GM18517 (cell line): ENCODE measurements around the gene TNPO2.
"Not testable (repeated sequence)": the region's sequence is repeated elsewhere in the genome, so short reads cannot be mapped to it uniquely, and the experiment has no call there.

ENCODE experiments used
- ATAC-seq: cut with Tn5 transposase; IDR thresholded peaks from one replicate; pipeline ENCODE4 v1.9.1; 2021; ENCODE audit warnings: mild to moderate bottlenecking, moderate library complexity; ENCODE audit not compliant: unreplicated experiment

Gene TNPO2

GRCh38 chr19:12678039-12678438, 45.7 kb downstream of the TNPO2 start:
- not testable (repeated sequence) for ATAC-seq

- ATAC-seq, result no peak
These were observed 46.8 kb downstream of the TNPO2 start for GRCh38 chr19:12676928-12677327.

DNA sequence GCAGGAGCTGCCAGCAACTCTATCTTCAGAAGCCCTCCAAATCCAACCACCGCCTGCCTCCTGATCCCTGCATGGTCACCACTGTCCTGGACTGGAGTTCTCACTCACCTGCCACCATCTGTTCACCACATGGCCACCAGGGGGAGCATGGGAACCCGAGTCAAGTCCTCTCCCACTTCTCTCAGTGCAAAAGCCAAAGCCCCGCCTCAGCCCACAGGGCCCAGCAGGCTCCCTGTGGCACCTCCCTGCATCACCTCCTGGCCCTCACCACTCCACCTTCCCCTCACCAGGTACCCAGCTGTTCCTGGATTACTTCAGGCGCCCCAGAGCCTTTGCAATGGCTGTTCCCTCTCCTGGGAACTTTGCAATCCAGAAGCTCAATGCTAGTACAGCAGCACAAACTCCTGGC, 47.3 kb downstream of the TNPO2 start:
- no peak for ATAC-seq

DNA sequence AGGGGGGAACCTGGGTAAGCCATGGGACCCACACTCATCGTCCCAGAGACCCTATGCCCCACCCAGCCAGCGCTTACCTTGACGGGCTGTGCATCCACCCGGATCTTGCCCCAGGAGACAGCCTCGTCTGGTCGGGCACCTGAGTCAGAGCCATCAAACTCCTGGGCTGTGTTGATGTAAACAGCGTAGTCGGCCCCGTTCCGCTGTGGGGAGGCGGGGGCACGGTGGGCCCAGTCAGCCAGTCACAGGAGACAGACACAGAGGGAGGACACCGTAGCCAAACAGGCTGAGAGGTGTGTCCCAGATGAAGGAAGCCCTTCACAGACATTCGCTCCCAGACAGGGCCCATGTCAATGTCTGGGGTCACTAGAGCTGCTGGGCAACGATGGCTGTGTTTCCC, 47.8 kb downstream of the TNPO2 start:
- no peak for ATAC-seq

- ATAC-seq, result no peak
These were observed 48.3 kb downstream of the TNPO2 start for GRCh38 chr19:12675399-12675798.

DNA sequence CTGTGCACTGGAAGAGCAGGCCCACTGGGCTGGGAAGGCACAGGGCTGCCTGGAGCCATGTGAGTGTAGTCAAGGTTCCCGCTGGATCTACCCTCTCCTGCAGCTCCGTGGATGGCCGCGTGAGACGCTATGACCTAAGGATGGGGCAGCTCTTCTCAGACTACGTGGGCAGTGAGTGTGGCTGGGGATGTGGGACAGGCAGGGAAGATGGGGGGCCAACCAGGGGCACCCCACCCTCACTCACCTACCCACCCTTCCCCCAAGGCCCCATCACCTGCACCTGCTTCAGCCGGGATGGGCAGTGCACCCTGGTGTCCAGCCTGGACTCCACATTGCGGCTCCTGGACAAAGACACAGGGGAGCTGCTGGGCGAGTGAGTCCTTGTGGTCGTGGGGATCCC, 51.0 kb downstream of the TNPO2 start:
- ATAC-seq, result no peak

- no peak for ATAC-seq
These were observed 53.4 kb downstream of the TNPO2 start for GRCh38 chr19:12670159-12670928.

- no peak for ATAC-seq
These were observed 54.2 kb downstream of the TNPO2 start for GRCh38 chr19:12669270-12670158.

DNA sequence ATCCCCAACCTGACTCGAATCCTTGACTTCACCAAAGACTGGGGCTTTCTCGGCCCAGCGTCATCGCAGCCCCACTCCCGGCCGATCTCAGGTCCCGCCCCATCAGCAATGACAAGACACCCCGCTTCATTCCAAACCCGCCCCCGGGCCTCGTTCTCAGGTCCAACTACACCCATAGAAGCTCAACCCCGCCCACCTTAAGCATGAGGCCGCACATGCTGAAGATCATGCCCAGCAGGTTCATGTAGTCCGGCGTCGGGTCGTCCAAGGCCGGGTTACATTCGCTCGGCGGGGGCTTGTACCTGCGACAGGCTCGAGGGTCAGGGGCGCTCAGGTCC, 54.8 kb downstream of the TNPO2 start:
- ATAC-seq, result no peak

GRCh38 chr19:12668346-12668745, 55.4 kb downstream of the TNPO2 start:
- no peak for ATAC-seq

- no peak for ATAC-seq
These were observed 55.9 kb downstream of the TNPO2 start for GRCh38 chr19:12667731-12668302.

GRCh38 chr19:12666265-12667048, 57.3 kb downstream of the TNPO2 start, which contains the start of the genes MAN2B1 and WDR83:
MAN2B1 (minus strand) TSS chr19:12666742; CDS start chr19:12666701, 41 bp downstream.
WDR83 (plus strand) TSS chr19:12666807; CDS start chr19:12669791, 2,984 bp downstream.
- no peak for ATAC-seq

DNA sequence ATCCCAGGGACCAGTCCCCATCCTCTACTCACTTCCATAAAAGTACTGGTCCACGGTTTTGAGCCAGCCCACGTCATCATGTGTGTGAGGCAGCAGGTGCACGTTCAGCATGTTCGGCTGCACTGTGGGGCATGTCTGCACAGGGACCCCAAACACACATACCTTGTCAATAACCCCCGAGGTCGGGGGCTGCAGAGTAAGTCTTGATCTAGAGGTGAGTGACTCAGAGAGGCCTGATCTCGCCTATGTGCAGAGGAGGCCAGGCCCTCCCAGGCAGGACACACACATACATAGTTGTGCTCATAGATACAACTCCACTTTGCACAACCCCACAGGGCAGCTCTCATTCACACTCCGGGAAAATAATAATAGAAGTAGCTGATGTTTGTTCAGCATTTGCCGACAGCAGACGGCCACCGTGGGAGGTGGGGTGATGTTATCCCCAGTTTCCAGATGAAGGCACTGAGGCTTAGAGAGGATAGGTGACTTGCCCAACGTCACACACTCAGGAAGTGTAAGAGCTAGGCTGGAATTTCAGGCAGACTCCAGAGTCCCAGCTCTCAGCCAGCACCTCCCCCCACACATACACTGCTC, 58.0 kb downstream of the TNPO2 start:
- ATAC-seq, result no peak

DNA sequence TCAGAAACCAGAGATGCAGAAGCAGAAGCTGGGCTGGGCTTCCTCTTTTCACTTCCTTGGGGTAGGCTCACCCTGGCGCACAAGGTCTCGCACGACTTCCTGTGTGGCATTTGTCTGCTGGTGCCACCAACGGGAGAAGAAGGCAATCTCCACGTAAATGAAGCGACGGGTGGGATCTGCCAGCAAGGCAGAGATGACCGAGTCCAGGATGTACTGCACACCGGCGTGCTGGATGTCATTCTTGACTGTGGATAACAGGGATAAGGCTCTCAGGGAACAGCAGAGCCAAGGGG, 58.5 kb downstream of the TNPO2 start:
- no peak for ATAC-seq

DNA sequence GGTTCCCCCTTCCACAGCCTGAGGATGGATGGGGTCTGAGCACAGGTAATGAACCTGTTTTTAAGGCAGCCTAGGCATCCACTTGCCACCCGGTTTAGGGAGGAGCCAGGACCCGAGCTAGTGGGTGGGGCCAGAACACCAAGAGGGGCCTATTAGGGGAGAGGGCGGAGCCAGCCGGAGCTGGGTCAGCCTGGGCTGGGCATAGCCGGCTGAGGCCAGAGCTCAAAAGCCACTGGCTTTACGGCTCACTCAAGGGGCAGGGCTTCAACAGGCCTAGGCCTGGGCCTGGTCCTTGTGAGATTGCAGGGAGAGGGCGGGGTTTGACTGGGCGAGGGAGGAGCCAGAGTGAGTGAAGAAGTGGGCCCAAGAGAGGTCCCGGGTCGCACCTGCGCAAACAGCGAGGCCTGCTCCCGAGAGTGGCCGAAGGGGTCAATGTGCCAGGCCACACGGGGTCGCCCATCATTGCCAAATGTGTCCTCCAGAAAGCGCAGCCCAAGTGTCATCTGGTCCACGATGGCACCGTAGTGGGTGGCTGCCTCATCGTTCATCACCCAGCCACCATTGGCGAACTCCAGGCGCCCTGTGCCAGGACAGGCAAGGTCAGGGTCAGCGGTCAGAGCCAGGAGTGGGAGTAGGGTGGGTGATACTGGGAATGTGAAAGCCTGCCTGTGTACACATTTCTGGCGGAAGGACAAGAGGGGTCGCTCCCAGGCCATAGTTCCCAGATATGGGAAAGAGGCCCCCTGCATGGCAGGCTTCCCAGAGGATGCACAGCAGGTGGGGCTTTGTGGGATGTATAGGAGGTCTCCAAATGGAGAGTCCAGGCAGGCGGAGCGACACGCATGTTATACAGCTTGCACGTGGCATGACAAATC, 59.1 kb downstream of the TNPO2 start:
- no peak for ATAC-seq

DNA sequence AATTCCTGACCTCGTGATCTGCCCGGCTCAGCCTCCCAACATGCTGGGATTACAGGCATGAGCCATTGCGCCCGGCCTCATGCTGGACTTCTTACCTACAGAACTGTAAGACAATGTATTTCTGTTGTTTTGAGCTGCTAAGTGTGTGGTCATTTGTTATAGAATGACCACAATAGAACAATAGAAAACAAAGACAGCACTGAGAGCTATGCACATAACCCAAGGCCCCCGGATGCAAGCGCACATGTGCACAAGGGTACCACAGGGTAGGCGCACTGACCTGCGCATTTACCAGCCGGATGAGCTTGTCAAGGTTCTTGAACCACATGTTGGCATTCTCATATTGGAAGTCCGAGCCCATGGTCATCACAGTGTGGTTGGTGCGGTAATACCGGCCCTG, 62.8 kb downstream of the TNPO2 start:
- no peak for ATAC-seq

DNA sequence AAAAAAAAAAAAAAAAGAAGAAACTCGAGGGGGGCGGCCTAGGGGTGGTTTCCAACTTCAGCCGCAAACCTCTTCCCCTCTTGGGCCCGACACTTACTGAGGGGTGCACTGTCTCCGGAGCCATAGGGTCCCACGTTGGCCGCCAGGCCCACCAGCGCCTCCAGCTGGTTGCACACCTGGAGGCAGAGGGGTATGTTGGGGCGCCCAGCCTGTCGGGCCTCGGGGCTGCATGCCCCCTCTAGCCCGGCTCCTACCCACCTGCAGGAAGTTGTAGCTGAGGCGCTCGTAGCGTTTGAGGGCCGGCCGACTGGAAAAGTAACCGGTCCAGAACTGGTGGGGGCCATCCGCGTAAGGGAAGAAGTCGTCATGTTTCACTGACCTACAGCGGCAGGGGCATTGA, 65.8 kb downstream of the TNPO2 start:
- no peak for ATAC-seq

- no peak for ATAC-seq
These were observed 66.7 kb downstream of the TNPO2 start for GRCh38 chr19:12656899-12657571.

GRCh38 chr19:12655546-12655945, 68.2 kb downstream of the TNPO2 start:
- no peak for ATAC-seq
